ENCODE data around the gene TRIM44.

The TRIM44 gene

GRCh38 chr11:35822815-35823495 is 160.4 kb downstream of the TRIM44 start:
- H3F3A ChIP-seq (ENCODE audit: control insufficient read depth, insufficient read depth): no peaks in the 10 kb centered on the region
- H3K9me2 ChIP-seq (replicated peaks; ENCODE audit: control insufficient read depth, low read length): no peaks in the 10 kb centered on the region
- H3K36me3 ChIP-seq (ENCODE audit: control insufficient read depth, low read length): no peaks in the 10 kb centered on the region
- H3K79me2 ChIP-seq (ENCODE audit: control insufficient read depth, low read length): no peaks in the 10 kb centered on the region
- TF ChIP-seq EZH2phosphoT487 (IDR thresholded peaks at IDR 0.05; ENCODE audit: borderline replicate concordance, low read length): no peak
- TF ChIP-seq CTCF (IDR thresholded peaks at IDR 0.05; ENCODE audit: low read depth, low read length, poor library complexity, severe bottlenecking): no peak
- peaks cover 4% of the 10 kb centered on the region; the same call in 1 of the 2 replicates for H3K4me1 ChIP-seq (ENCODE audit: control insufficient read depth, low read length)
- H3K27me3 ChIP-seq (ENCODE audit: control insufficient read depth, low read length): no peaks in the 10 kb centered on the region
- no peak overlapping the region for H3K27ac ChIP-seq (ENCODE audit: low read depth, low read length)
- no peak overlapping the region for H3K4me3 ChIP-seq (ENCODE audit: low read length)
- H4K20me1 ChIP-seq (ENCODE audit: control insufficient read depth, insufficient read depth, low read depth, low read length): no peaks in the 10 kb centered on the region
- H3K4me2 ChIP-seq (ENCODE audit: low read length): no peak overlapping the region
- no peaks in the 10 kb centered on the region for H3K9me3 ChIP-seq (ENCODE audit: control insufficient read depth, insufficient read depth, low read length)

GRCh38 chr11:35823742-35824298 is 161.2 kb downstream of the TRIM44 start:
- no peaks in the 10 kb centered on the region for H3K9me3 ChIP-seq (ENCODE audit: control insufficient read depth, insufficient read depth, low read length)
- TF ChIP-seq CTCF (IDR thresholded peaks at IDR 0.05; ENCODE audit: low read depth, low read length, poor library complexity, severe bottlenecking) (no peak), EZH2phosphoT487 (IDR thresholded peaks at IDR 0.05; ENCODE audit: borderline replicate concordance, low read length) (no peak)
- no peaks in the 10 kb centered on the region for H3K79me2 ChIP-seq (ENCODE audit: control insufficient read depth, low read length)
- H3K4me3 ChIP-seq (ENCODE audit: low read length): no peak overlapping the region
- no peaks in the 10 kb centered on the region for H3K36me3 ChIP-seq (ENCODE audit: control insufficient read depth, low read length)
- H4K20me1 ChIP-seq (ENCODE audit: control insufficient read depth, insufficient read depth, low read depth, low read length): no peaks in the 10 kb centered on the region
- peaks cover 4% of the 10 kb centered on the region; the same call in 1 of the 2 replicates for H3K4me1 ChIP-seq (ENCODE audit: control insufficient read depth, low read length)
- H3K9me2 ChIP-seq (replicated peaks; ENCODE audit: control insufficient read depth, low read length): no peaks in the 10 kb centered on the region
- H3F3A ChIP-seq (ENCODE audit: control insufficient read depth, insufficient read depth): no peaks in the 10 kb centered on the region
- no peak overlapping the region for H3K27ac ChIP-seq (ENCODE audit: low read depth, low read length)
- H3K4me2 ChIP-seq (ENCODE audit: low read length): no peak overlapping the region
- no peaks in the 10 kb centered on the region for H3K27me3 ChIP-seq (ENCODE audit: control insufficient read depth, low read length)

- Histone ChIP-seq H3K9me3 (ENCODE audit: control insufficient read depth, insufficient read depth, low read length) (no peaks in the 10 kb centered on the region), H3K4me1 (ENCODE audit: control insufficient read depth, low read length) (peaks cover 4% of the 10 kb centered on the region; the same call in 1 of the 2 replicates), H3F3A (ENCODE audit: control insufficient read depth, insufficient read depth) (no peaks in the 10 kb centered on the region), H3K79me2 (ENCODE audit: control insufficient read depth, low read length) (no peaks in the 10 kb centered on the region), H3K4me2 (ENCODE audit: low read length) (no peak overlapping the region), H3K4me3 (ENCODE audit: low read length) (no peak overlapping the region), H4K20me1 (ENCODE audit: control insufficient read depth, insufficient read depth, low read depth, low read length) (no peaks in the 10 kb centered on the region), H3K27ac (ENCODE audit: low read depth, low read length) (no peak overlapping the region), H3K36me3 (ENCODE audit: control insufficient read depth, low read length) (no peaks in the 10 kb centered on the region), H3K9me2 (replicated peaks; ENCODE audit: control insufficient read depth, low read length) (no peaks in the 10 kb centered on the region), H3K27me3 (ENCODE audit: control insufficient read depth, low read length) (no peaks in the 10 kb centered on the region)
- TF ChIP-seq EZH2phosphoT487 (IDR thresholded peaks at IDR 0.05; ENCODE audit: borderline replicate concordance, low read length): no peak
- no peak for TF ChIP-seq CTCF (IDR thresholded peaks at IDR 0.05; ENCODE audit: low read depth, low read length, poor library complexity, severe bottlenecking)
These were observed 162.8 kb downstream of the TRIM44 start for GRCh38 chr11:35825386-35825785.
